Measurements from ENCODE around the gene MIDN.

The MIDN gene

GRCh38 chr19:1290196-1290702 is 41.9 kb downstream of the MIDN start:
- no peak for ATAC-seq
- Mint-ChIP-seq H3K4me3 (no peak overlapping the region), H3K27me3 (peaks cover 87% of the 10 kb centered on the region), H3K9me3 (no peaks in the 10 kb centered on the region), H3K36me3 (no peaks in the 10 kb centered on the region), H3K4me1 (peaks cover 39% of the 10 kb centered on the region), H3K27ac (no peak overlapping the region)

GRCh38 chr19:1290703-1291651 is 42.6 kb downstream of the MIDN start:
- no peaks in the 10 kb centered on the region for H3K9me3 Mint-ChIP-seq
- peaks cover 88% of the 10 kb centered on the region for H3K27me3 Mint-ChIP-seq
- H3K4me1 Mint-ChIP-seq: peaks cover 38% of the 10 kb centered on the region
- ATAC-seq: no peak
- no peak overlapping the region for H3K27ac Mint-ChIP-seq
- no peaks in the 10 kb centered on the region for H3K36me3 Mint-ChIP-seq
- H3K4me3 Mint-ChIP-seq: no peak overlapping the region

- peaks cover 31% of the 10 kb centered on the region for H3K4me1 Mint-ChIP-seq
- H3K27ac Mint-ChIP-seq: peak overlapping the region; percentile 57
- H3K9me3 Mint-ChIP-seq: no peaks in the 10 kb centered on the region
- no peaks in the 10 kb centered on the region for H3K36me3 Mint-ChIP-seq
- peak overlapping the region; percentile 52 for H3K4me3 Mint-ChIP-seq
- ATAC-seq: peak; percentile 52
- peaks cover 82% of the 10 kb centered on the region for H3K27me3 Mint-ChIP-seq
These were observed 43.5 kb downstream of the MIDN start for GRCh38 chr19:1291761-1292418.

- Mint-ChIP-seq H3K4me3 (peak overlapping the region; percentile 52), H3K36me3 (no peaks in the 10 kb centered on the region)
These were observed 44.2 kb downstream of the MIDN start for GRCh38 chr19:1292419-1293151.

GRCh38 chr19:1293782-1294604 is 45.6 kb downstream of the MIDN start:
- peaks cover 31% of the 10 kb centered on the region for H3K4me1 Mint-ChIP-seq
- H3K27me3 Mint-ChIP-seq: peaks cover 84% of the 10 kb centered on the region
- no peaks in the 10 kb centered on the region for H3K9me3 Mint-ChIP-seq
- H3K27ac Mint-ChIP-seq: no peak overlapping the region
- no peak for ATAC-seq
- no peak overlapping the region for H3K4me3 Mint-ChIP-seq
- no peaks in the 10 kb centered on the region for H3K36me3 Mint-ChIP-seq

More at GRCh38 chr19:1292419-1293151, 44.2 kb downstream of the MIDN start:
- peaks cover 84% of the 10 kb centered on the region for H3K27me3 Mint-ChIP-seq
- H3K27ac Mint-ChIP-seq: peak overlapping the region; percentile 57
- H3K9me3 Mint-ChIP-seq: no peaks in the 10 kb centered on the region
- ATAC-seq: no peak
- H3K4me1 Mint-ChIP-seq: peaks cover 31% of the 10 kb centered on the region

- Mint-ChIP-seq H3K4me1 (peaks cover 31% of the 10 kb centered on the region), H3K4me3 (no peak overlapping the region), H3K27ac (no peak overlapping the region), H3K27me3 (peaks cover 77% of the 10 kb centered on the region), H3K36me3 (no peaks in the 10 kb centered on the region), H3K9me3 (no peaks in the 10 kb centered on the region)
- ATAC-seq: no peak
These were observed 46.3 kb downstream of the MIDN start for GRCh38 chr19:1294688-1295087.

GRCh38 chr19:1295169-1296012 is 47.0 kb downstream of the MIDN start:
- Mint-ChIP-seq H3K27me3 (peaks cover 70% of the 10 kb centered on the region), H3K27ac (no peak overlapping the region), H3K36me3 (no peaks in the 10 kb centered on the region), H3K9me3 (no peaks in the 10 kb centered on the region), H3K4me3 (no peak overlapping the region), H3K4me1 (peaks cover 31% of the 10 kb centered on the region)
- peak; percentile 54 for ATAC-seq

GRCh38 chr19:1296078-1296477 is 47.7 kb downstream of the MIDN start:
- ATAC-seq: no peak
- Mint-ChIP-seq H3K36me3 (no peaks in the 10 kb centered on the region), H3K27me3 (peaks cover 63% of the 10 kb centered on the region), H3K27ac (no peak overlapping the region), H3K4me3 (no peak overlapping the region), H3K4me1 (peaks cover 31% of the 10 kb centered on the region), H3K9me3 (no peaks in the 10 kb centered on the region)

GRCh38 chr19:1296575-1297271 is 48.3 kb downstream of the MIDN start:
- H3K9me3 Mint-ChIP-seq: no peaks in the 10 kb centered on the region
- H3K27me3 Mint-ChIP-seq: peaks cover 57% of the 10 kb centered on the region
- H3K4me1 Mint-ChIP-seq: peaks cover 24% of the 10 kb centered on the region
- no peak for ATAC-seq
- no peak overlapping the region for H3K4me3 Mint-ChIP-seq
- no peak overlapping the region for H3K27ac Mint-ChIP-seq
- no peaks in the 10 kb centered on the region for H3K36me3 Mint-ChIP-seq

GRCh38 chr19:1298235-1298634 is 49.9 kb downstream of the MIDN start:
- no peak for ATAC-seq
- H3K36me3 Mint-ChIP-seq: no peaks in the 10 kb centered on the region

GRCh38 chr19:1299801-1300200 is 51.4 kb downstream of the MIDN start:
- no peak for ATAC-seq
- H3K4me3 Mint-ChIP-seq: no peak overlapping the region

More at GRCh38 chr19:1298235-1298634, 49.9 kb downstream of the MIDN start:
- H3K4me3 Mint-ChIP-seq: no peak overlapping the region
- H3K27ac Mint-ChIP-seq: no peak overlapping the region
- peaks cover 12% of the 10 kb centered on the region for H3K4me1 Mint-ChIP-seq
- peaks cover 42% of the 10 kb centered on the region for H3K27me3 Mint-ChIP-seq
- H3K9me3 Mint-ChIP-seq: no peaks in the 10 kb centered on the region

GRCh38 chr19:1300744-1301490 is 52.5 kb downstream of the MIDN start:
- no peaks in the 10 kb centered on the region for H3K9me3 Mint-ChIP-seq
- no peak overlapping the region for H3K27ac Mint-ChIP-seq
- H3K27me3 Mint-ChIP-seq: peaks cover 18% of the 10 kb centered on the region
- no peaks in the 10 kb centered on the region for H3K4me1 Mint-ChIP-seq
- H3K4me3 Mint-ChIP-seq: no peak overlapping the region
- no peaks in the 10 kb centered on the region for H3K36me3 Mint-ChIP-seq
- ATAC-seq: no peak

More at GRCh38 chr19:1299801-1300200, 51.4 kb downstream of the MIDN start:
- Mint-ChIP-seq H3K4me1 (no peaks in the 10 kb centered on the region), H3K27me3 (peaks cover 26% of the 10 kb centered on the region), H3K9me3 (no peaks in the 10 kb centered on the region), H3K36me3 (no peaks in the 10 kb centered on the region), H3K27ac (no peak overlapping the region)

Measured in stimulated activated memory B cell treated with anti-CD40 and anti-IgM and Interleukin-4, amounts not matched to agents 10 μg/mL and 1 μg/mL and 100 μg/mL, for 72 hours (primary cell).